Mesothelial cell of epicardium (in vitro differentiated cells): Measurements from ENCODE around the gene ARVCF. TPM values are rescaled to one million over a fixed set of nuclear protein-coding genes. Genes with fewer than 3 reads are reported as not detected.

Experiments
- DNase-seq, 2 experiments: peaks; one replicate each; pipeline ENCODE4 v3.0.0; 2021; ENCODE audit warnings: low spot score in 2 of 2; ENCODE audit not compliant: unreplicated experiment in 2 of 2
- H3K27ac Mint-ChIP-seq: 2 replicates; pipeline ENCODE4 v1.8.0; 2021; ENCODE audit warnings: mixed read lengths
- H3K27me3 Mint-ChIP-seq: 2 replicates; pipeline ENCODE4 v1.8.0; 2021; ENCODE audit warnings: low read depth, mixed read lengths
- H3K36me3 Mint-ChIP-seq: 2 replicates; pipeline ENCODE4 v1.8.0; 2021; ENCODE audit warnings: mixed read lengths
- H3K4me1 Mint-ChIP-seq: 2 replicates; pipeline ENCODE4 v1.8.0; 2021; ENCODE audit warnings: mixed read lengths
- H3K4me3 Mint-ChIP-seq: 2 replicates; pipeline ENCODE4 v1.8.0; 2021; ENCODE audit warnings: mild to moderate bottlenecking, moderate library complexity, mixed read lengths
- H3K9me3 Mint-ChIP-seq: 2 replicates; pipeline ENCODE4 v1.8.0; 2021; ENCODE audit warnings: mixed read lengths
- total RNA-seq: library from RNA; stranded (reverse); gene quantifications from 3 replicates; pipeline ENCODE4 v1.2.1, GENCODE V29; 2021
- TF ChIP-seq, protein P1 (sequence below): fragments of 200-600 bp; sonication (generic); IDR thresholded peaks from one replicate; pipeline ENCODE4 v1.5.0; 2021; ENCODE audit warnings: antibody characterized with exemption; ENCODE audit not compliant: unreplicated experiment

Gene ARVCF
- total RNA-seq, 1 donor from 2014 or later: 41.2 TPM

DNA sequence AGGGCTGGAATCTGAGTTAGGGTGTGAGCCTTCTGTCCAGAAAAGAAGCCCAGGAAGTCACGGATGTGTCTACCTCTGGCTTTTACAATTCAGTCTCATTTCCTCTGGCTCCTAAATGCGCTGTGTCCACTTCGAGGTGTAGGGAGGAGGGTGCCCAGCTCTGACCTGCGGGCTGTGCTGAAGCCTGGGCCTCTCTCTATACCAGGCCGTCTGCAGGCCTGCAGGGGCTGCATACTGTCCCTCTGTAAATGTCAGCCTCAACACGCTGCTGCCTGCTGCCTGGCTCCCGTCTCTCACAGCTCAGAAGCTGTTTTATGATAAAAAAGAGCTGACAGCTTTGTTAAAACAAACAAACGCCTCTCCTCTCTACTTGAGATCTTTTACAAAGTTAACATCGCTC is 14.5 kb downstream of the ARVCF start:
- no peak for DNase-seq
- TF ChIP-seq, protein P1, sequence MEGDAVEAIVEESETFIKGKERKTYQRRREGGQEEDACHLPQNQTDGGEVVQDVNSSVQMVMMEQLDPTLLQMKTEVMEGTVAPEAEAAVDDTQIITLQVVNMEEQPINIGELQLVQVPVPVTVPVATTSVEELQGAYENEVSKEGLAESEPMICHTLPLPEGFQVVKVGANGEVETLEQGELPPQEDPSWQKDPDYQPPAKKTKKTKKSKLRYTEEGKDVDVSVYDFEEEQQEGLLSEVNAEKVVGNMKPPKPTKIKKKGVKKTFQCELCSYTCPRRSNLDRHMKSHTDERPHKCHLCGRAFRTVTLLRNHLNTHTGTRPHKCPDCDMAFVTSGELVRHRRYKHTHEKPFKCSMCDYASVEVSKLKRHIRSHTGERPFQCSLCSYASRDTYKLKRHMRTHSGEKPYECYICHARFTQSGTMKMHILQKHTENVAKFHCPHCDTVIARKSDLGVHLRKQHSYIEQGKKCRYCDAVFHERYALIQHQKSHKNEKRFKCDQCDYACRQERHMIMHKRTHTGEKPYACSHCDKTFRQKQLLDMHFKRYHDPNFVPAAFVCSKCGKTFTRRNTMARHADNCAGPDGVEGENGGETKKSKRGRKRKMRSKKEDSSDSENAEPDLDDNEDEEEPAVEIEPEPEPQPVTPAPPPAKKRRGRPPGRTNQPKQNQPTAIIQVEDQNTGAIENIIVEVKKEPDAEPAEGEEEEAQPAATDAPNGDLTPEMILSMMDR: no peak
- Mint-ChIP-seq H3K27ac (no peak overlapping the region), H3K4me3 (no peak overlapping the region), H3K36me3 (no peaks in the 10 kb centered on the region), H3K27me3 (no peaks in the 10 kb centered on the region), H3K4me1 (peaks cover 7% of the 10 kb centered on the region), H3K9me3 (peaks cover 28% of the 10 kb centered on the region)

DNA sequence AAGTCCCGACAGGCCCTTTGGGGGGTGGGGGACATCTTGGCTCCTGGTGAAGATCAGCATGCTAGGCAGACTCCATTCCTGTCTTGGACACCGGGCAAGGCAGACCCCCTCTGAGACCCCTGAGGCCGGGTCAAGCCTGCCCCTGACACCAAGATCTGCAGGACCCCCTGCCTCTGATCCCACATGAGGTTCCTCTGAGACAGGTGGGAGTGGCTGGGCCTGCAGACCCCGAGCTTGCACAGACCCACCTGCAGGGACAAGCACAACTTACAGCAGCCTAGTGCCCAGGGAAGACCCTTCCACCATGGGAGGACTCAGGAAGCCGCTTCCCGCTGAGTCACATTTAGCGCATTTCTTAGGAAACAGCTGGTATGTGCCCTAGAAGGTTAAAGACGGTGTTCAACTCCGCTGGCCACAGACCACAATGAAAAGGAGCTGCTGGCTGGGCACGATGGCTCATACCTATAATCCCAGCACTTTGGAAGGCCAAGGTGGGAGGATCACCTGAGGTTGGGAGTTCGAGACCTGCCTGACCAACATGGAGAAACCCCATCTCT is 15.5 kb downstream of the ARVCF start:
- H3K4me3 Mint-ChIP-seq: no peak overlapping the region
- DNase-seq: no peak
- no peaks in the 10 kb centered on the region for H3K36me3 Mint-ChIP-seq
- no peaks in the 10 kb centered on the region for H3K27me3 Mint-ChIP-seq
- TF ChIP-seq, protein P1: no peak
- peaks cover 28% of the 10 kb centered on the region for H3K9me3 Mint-ChIP-seq
- no peak overlapping the region for H3K27ac Mint-ChIP-seq
- peaks cover 7% of the 10 kb centered on the region for H3K4me1 Mint-ChIP-seq

GRCh38 chr22:20000246-20001081 is 16.2 kb downstream of the ARVCF start:
- DNase-seq: no peak
- Mint-ChIP-seq H3K9me3 (peaks cover 24% of the 10 kb centered on the region), H3K4me1 (peaks cover 7% of the 10 kb centered on the region), H3K36me3 (no peaks in the 10 kb centered on the region), H3K4me3 (no peak overlapping the region), H3K27ac (no peak overlapping the region), H3K27me3 (no peaks in the 10 kb centered on the region)
- TF ChIP-seq, protein P1: no peak

GRCh38 chr22:19998991-19999820 is 17.4 kb downstream of the ARVCF start:
- H3K4me1 Mint-ChIP-seq: peaks cover 7% of the 10 kb centered on the region
- no peak overlapping the region for H3K27ac Mint-ChIP-seq
- TF ChIP-seq, protein P1: no peak
- H3K4me3 Mint-ChIP-seq: no peak overlapping the region
- no peaks in the 10 kb centered on the region for H3K27me3 Mint-ChIP-seq
- no peaks in the 10 kb centered on the region for H3K36me3 Mint-ChIP-seq
- peaks cover 14% of the 10 kb centered on the region for H3K9me3 Mint-ChIP-seq
- DNase-seq: no peak

DNA sequence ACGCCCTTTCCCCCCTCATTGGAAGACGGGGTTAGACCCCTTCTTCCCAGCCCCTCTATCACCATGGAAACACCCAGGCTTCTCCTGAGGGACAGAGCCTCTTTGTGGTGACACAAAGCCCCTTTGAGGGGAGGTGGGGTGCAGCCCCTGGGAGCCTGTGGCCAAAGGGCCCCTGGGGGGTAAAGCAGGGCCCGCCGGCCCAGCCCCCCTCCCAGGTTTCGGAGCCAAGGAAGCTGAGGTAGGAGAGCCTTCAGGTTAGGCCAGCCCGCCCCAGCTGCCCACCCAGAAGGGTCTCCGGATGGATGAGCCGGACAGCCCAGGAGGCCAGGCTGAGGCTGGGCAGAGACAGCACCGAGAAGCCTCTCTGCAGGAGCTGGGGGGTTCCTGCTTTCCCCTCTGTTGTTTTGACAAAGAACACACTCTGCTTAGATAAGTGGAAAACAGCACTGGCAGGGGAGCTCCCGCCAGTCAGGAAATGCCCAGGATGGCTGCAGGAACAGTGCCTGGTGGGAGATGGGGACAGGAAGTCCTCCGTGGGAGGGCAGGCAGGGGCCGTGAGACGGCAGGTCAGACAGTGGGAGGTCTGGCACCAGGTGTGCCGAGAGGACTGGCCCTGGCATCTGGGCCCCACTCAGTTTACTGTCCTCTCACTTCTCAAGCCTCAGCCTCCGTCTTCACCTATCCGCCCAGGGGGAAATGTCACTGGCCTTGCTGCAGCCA is 18.2 kb downstream of the ARVCF start:
- no peak for DNase-seq
- Mint-ChIP-seq H3K4me3 (no peak overlapping the region), H3K36me3 (no peaks in the 10 kb centered on the region), H3K27ac (no peak overlapping the region), H3K27me3 (no peaks in the 10 kb centered on the region), H3K4me1 (peaks cover 7% of the 10 kb centered on the region), H3K9me3 (peaks cover 6% of the 10 kb centered on the region)
- TF ChIP-seq, protein P1: no peak
